Stimulated activated CD8-positive, alpha-beta memory T cell treated with anti-CD3 and anti-CD28 coated beads, Interleukin-12 subunit alpha, Interleukin-12 subunit beta, amount 100 ng/mL, for 24 hours (primary cell): ENCODE data around the gene CUTA.

ENCODE experiments used
- DNase-seq: peaks from one replicate; pipeline ENCODE4 v3.0.0-alpha.2; 2020; ENCODE audit errors: extremely low read depth

CUTA gene

DNA sequence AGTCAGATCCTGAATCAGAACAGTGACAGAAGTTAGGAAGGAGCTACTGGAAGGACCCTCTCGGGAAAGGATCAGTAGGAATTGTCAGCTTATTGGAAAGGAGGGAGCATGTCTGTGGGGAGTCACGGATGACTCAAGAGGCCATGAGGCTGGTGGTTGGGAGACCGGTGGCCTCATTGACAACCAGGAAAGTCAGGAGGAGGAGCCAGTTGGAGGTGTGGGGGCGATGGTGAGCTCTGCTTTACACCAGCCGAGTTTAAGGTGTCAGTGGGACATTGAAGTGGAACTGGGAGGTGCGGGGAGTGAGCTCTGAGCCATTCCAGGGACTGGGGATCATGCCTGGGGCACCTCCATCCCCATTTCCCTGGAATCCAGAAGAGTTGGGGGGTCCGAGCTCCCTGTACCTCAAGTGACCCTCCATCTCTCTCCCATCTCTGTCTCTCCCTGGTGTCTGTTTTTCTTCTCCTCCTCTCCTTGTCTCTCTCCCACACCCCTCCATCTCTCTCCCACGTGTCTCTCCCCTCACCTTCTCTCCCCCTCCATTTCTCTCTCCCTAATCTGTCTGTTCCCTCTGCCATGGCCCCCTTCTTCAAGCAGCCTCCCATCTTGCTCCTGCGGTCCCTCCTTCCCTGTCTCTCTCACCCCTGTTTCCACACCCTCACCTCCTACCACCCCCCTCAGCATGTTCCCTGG lies 22.2 kb upstream of the CUTA start:
- no peak for DNase-seq

- no peak for DNase-seq
These were observed 21.2 kb upstream of the CUTA start for GRCh38 chr6:33438978-33439594.

DNA sequence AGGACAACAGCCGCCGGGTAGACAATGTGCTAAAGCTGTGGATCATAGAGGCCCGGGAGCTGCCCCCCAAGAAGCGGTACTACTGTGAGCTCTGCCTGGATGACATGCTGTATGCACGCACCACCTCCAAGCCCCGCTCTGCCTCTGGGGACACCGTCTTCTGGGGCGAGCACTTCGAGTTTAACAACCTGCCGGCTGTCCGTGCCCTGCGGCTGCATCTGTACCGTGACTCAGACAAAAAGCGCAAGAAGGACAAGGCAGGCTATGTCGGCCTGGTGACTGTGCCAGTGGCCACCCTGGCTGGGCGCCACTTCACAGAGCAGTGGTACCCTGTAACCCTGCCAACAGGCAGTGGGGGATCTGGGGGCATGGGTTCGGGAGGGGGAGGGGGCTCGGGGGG lies 19.8 kb upstream of the CUTA start:
- DNase-seq = no peak

DNA sequence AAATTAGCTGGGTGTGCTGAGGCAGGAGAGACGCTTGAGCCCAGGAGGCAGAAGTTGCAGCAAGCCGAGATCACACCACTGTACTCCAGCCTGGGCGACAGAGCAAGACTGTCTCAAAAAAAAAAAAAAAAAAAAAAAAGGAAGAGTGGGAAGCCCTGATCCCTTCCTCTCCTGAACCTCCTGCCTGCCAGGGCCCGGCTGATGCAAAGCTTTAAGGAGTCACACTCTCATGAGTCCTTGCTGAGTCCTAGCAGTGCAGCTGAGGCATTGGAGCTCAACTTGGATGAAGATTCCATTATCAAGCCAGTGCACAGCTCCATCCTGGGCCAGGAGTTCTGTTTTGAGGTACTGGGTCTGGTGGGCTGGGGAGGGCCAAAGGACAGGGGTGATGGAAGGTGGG lies 17.1 kb upstream of the CUTA start:
- DNase-seq = no peak

- DNase-seq = no peak
These were observed 15.8 kb upstream of the CUTA start for GRCh38 chr6:33433544-33434191.

DNA sequence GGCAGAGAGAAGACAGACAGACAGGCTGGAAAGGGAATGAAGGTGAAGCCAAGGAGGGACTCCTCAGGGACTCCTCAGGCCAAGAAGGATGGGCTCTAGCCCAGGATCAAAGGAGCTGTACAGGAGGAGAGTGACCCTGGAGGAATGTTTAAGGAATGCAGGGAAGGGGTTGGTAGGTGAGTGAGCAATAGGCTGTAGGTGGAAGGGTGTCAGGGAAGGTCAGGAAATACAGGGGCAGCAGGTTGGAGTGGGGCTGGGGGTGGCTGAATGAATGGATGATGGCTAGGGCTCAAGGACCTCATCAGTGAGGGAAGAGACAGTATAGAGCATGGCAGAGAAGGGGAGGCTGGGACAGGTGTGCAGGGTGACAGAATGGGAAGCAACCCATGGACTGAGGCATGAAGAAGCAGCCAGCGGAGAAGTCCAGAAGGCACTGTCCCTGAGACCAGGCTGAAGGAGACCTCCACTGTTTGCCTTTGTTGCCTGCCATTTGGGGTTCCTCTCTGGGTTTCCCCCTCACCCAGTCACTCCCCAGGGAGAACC lies 15.2 kb upstream of the CUTA start:
- no peak for DNase-seq

DNA sequence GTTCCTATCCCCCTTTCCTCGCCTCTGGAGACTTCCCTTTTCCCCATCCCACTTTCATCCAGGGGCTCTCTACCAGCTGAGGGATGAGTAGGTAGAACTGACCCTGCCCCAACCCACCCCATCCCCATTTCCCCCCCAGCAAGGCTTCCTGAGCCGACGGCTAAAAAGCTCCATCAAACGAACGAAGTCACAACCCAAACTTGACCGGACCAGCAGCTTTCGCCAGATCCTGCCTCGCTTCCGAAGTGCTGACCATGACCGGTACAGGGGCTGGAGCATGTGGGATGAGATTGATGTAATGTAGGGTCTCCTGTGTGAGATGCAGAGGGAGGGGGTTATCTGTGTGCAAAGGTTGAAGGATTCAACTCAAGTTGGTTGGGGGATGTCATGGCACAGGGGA lies 14.6 kb upstream of the CUTA start:
- no peak for DNase-seq

DNA sequence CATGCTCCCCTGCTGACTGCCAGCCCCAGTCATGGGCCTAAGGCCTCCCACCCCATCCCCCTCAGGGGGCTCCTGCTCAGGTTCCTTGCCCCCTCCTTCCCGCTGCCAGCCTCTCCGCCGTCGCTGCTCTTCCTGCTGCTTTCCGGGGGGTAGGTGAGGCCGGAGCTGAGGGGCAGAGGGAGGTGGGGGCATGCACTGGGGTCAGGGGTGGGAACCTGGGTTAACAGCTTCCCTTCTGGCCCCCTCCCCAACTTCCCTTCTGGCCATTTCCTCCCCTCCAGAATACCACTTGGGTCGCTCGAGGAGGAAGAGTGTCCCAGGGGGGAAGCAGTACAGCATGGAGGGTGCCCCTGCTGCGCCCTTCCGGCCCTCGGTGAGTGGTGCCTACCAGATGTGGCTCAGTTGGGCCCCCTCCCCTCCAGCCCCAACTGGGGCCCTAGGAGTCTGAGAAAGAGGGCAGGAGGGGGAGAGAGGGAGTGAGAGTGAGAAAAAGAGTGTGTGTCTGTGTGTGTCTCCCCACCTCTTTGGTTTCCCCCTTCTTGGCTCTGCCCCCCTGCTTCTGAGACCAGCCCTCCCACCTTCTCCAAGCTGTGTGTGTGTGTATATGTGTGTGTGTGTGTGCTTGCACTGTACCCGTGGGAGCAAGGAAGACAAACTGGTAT lies 14.1 kb upstream of the CUTA start:
- no peak for DNase-seq

GRCh38 chr6:33430991-33431879 lies 13.3 kb upstream of the CUTA start:
- peak; percentile 70 for DNase-seq

DNA sequence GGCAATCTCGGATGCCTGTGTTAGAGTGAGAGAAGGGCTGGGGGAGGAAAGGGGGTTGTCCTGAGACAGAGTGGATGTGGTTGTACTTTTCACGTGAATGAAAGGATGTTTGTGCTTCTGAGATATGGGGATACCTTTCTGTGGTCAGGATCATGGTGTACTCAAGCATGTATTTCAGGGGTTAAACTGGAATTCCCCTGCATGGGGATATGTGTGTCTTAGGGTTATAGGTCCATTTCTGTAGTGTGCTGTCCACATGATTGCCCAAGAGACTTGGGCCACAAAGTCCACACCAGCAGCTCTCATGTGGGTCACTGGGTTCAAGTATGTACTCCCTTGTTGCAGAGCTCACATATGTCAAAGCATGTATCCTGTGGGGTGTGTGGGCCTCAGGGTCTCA lies 12.4 kb upstream of the CUTA start:
- no peak for DNase-seq

DNA sequence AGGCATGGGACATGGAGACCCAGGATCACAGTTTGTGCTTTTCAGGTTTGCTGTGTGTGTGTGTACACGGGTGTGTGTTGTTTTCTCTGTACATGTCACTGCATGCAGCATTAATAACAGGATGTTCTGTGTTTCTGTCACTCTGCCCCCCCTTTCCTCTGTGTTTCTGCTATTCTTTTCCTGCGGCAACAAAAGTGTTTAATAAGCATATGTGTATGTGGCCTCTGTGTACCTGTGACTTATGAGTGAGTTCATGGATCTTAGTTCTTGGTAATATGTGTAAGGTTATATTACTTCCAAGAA lies 11.8 kb upstream of the CUTA start:
- no peak for DNase-seq

- no peak for DNase-seq
These were observed 11.3 kb upstream of the CUTA start for GRCh38 chr6:33428966-33429749.

DNA sequence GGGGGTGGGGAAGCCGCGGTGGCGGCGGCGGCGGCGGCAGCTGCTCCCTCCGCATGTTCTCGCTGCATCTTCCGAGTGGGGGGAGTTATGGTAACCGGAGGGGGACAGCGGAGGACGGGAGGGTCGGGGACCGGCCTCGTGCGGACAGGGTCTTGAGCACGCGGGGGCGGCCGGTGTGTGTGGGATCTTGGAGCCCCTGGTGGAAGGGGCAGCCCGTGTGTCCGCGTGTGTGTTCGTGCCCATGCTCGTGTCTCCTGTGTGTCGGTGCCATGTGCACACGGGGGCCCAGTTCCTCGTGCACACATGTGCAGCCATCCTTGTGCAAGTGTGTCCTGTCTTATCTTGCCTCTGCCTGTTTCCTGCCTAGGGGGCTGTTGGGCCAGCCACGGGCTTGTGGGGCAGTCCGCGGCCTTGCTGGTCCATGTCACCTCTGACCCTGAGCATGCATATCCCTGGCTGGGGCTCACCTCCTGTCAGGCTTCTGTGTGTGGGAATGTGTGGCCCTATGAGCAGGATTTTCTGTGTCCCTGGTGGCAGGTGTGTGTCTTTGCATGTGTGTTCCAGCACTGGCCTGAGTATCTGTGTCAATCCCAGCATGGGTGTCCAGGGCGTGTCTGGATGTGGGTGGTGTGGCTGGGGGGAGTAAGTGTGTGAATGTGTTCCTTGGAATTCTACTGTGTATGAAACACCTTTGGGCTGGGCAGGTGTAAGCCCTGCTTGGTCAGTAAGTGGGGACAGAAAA lies 10.5 kb upstream of the CUTA start:
- no peak for DNase-seq

GRCh38 chr6:33427585-33428223 lies 9.8 kb upstream of the CUTA start:
- DNase-seq = no peak

- no peak for DNase-seq
These were observed 8.9 kb upstream of the CUTA start for GRCh38 chr6:33426590-33427511.

- DNase-seq = no peak
These were observed 8.0 kb upstream of the CUTA start for GRCh38 chr6:33425668-33426577.

DNA sequence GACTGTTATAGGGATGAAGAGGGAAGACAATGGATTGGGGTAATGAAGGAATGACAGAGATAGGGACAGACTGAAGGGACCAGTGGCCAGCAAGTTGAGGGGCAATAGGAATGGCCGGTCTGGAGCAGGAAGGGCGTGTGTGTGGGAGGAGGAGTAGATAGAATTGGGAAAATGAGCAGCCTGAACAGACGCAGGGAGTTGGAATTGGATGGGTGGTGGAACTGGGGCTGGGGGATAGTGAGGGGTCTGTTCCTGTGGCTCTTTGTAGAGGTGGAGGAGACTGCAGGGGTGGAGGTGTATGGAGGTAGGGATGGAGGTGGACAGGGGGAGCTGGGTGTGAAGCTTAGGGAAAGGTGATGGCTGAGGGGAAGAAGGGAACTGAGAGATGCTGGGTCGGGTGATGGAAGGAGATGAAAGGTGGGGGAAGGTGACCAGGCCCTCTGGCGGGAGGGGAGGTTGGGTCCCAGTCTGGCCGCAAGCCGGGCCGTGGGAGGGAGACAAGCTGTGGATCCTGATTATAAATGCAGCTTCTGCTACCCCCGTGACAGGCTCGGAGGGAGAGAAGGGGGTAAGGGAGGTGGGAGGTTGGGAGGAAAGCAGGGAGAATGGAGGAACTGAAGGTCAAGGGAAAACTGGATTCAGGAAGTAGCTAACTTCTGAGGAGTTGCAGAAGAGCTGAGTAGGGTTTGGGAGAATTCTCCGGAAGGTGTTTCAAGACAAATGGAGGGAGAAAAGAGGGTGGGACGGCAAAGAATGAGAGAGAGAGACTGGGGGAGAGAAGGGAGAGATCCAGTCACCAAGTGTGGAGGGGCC lies 7.2 kb upstream of the CUTA start:
- no peak for DNase-seq
